Measurements from ENCODE around the gene HSPB9. TPM values are rescaled to one million over a fixed set of nuclear protein-coding genes. Genes with fewer than 3 reads are reported as not detected.

The HSPB9 gene
- total RNA-seq = not detected

DNA sequence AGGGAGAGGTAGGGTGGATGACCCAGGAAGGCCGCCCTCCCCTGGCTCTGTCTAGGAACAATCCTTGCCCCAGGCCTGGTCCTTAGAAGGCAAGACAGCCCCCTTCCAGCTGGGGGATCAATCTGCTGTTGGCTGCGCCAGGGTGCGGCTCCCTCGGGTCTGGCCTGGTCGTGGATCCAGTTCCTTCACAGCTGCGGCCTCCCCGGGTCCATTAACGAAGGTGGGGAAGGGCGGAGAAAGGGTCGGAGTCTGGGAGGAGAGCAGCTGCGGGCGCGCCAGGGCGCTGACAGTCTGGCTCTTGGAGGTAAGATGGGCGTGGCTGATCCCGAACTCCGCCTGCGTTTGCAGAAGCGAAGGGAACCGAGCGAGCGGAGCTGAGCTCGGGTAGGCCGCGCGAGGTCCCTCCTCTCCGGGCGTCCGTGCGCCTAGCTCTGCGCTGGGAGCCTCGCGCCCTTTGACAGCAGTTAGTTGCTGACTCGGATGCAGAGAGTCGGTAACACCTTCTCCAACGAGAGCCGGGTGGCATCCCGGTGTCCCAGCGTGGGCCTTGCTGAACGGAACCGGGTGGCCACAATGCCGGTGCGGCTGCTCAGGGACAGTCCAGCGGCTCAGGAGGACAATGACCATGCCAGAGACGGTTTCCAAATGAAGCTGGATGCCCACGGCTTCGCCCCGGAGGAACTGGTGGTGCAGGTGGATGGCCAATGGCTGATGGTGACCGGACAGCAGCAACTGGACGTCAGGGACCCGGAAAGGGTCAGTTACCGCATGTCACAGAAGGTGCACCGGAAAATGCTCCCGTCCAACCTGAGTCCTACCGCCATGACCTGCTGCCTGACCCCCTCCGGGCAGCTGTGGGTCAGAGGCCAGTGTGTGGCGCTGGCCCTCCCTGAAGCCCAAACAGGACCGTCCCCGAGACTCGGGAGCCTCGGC lies at the start of gene HSPB9:
Gene HSPB9, plus strand, starts transcription at position 434 of the 933 bp plus-strand sequence. Its CDS starts 47 bp downstream, at position 481.
- DNase-seq (ENCODE audit: low spot score in 2 of 2) = no peak
- H3K4me3 ChIP-seq = no peak within 1 kb of the TSS
- H3K27me3 ChIP-seq = no peaks in the 10 kb centered on the region
- no peaks in the 10 kb centered on the region for H3K9me3 ChIP-seq
- TF ChIP-seq CTCF (IDR thresholded peaks at IDR 0.05) = no peak
- intact Hi-C loops (cut with DNase I) = loop anchor here (5.0 kb wide), 1 partner anchor 35 kb away; no protein-coding TSS in a partner anchor
- no peak within 1 kb of the TSS for H3K27ac ChIP-seq
- H3K36me3 ChIP-seq = peaks cover 24 to 34% of the 10 kb centered on the region in 2 donors
- peaks cover 0 to 16% of the 10 kb centered on the region in 2 donors for H3K4me1 ChIP-seq

- DNase-seq (ENCODE audit: low spot score in 2 of 2) = no peak
- Histone ChIP-seq H3K27ac (no peak overlapping the region), H3K4me1 (peaks cover 0 to 3% of the 10 kb centered on the region in 2 donors), H3K36me3 (no peaks in the 10 kb centered on the region), H3K4me3 (no peak overlapping the region), H3K9me3 (no peaks in the 10 kb centered on the region), H3K27me3 (no peaks in the 10 kb centered on the region)
- no peak for TF ChIP-seq CTCF (IDR thresholded peaks at IDR 0.05)
- intact Hi-C loops (cut with DNase I) = no loop called here
Measured at GRCh38 chr17:42075789-42076188, 46.8 kb upstream of the HSPB9 start.

GRCh38 chr17:42076797-42077559 lies 45.6 kb upstream of the HSPB9 start:
- no peak overlapping the region for H3K4me3 ChIP-seq
- H3K27ac ChIP-seq = no peak overlapping the region
- no peaks in the 10 kb centered on the region for H3K36me3 ChIP-seq
- intact Hi-C loops (cut with DNase I) = no loop called here
- H3K9me3 ChIP-seq = no peaks in the 10 kb centered on the region
- H3K27me3 ChIP-seq = no peaks in the 10 kb centered on the region
- H3K4me1 ChIP-seq = peaks cover 0 to 3% of the 10 kb centered on the region in 2 donors
- TF ChIP-seq CTCF (IDR thresholded peaks at IDR 0.05) = no peak
- no peak for DNase-seq (ENCODE audit: low spot score in 2 of 2)

DNA sequence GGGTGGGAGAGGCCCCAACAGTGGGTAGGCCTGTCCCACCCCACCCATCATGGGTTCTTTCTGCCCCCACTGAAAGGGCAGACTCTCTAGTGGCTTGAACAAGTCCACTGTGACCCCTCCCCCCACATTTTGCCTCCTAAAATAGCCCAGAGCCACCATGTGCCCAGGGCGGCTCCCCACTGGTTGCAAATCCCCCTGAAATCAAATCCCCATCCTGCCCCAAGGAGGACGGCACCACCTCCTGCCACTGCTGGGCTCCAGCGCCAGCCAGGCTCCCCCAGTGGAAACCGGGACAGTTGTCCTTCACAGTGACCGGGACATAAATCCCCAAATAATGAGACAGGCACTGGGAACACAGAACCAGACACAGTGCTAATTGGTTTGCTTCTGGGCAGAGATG lies 44.8 kb upstream of the HSPB9 start:
- Histone ChIP-seq H3K27ac (no peak overlapping the region), H3K4me3 (no peak overlapping the region), H3K27me3 (no peaks in the 10 kb centered on the region), H3K9me3 (no peaks in the 10 kb centered on the region), H3K36me3 (no peaks in the 10 kb centered on the region), H3K4me1 (no peaks in the 10 kb centered on the region)
- TF ChIP-seq CTCF (IDR thresholded peaks at IDR 0.05) = no peak
- intact Hi-C loops (cut with DNase I) = no loop called here
- no peak for DNase-seq (ENCODE audit: low spot score in 2 of 2)

DNA sequence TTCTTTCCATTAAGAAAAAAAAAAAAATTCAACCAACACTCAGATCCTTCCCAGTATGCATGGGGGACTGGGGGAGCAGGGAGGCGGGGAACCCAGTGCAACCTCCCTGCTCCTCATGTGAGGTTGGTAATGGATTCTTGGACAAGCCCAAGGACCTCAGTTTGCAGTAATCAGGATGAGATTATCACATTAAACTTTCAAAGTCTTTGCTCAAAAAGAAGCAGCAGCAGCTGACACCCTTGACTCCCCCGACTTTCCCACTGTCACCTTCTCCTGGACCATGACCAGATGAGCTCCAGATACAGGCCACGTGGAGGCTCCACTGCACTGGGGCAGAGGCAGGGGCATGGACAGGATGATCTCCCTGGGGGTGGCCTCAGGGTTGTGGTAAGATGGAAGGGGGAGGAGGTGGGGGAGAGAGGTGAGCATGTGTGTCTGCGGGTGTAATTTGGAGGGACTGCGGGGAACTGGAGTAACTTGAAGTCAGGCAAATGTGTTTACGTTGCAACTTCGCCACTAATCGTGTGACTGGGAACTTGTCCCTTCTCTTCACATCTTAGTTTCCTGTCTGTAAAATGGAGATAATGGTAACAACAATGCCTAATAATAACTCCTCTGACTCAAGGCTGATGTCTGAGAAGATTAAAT lies 44.1 kb upstream of the HSPB9 start:
- Histone ChIP-seq H3K9me3 (no peaks in the 10 kb centered on the region), H3K4me1 (no peaks in the 10 kb centered on the region), H3K36me3 (no peaks in the 10 kb centered on the region), H3K27me3 (no peaks in the 10 kb centered on the region), H3K4me3 (no peak overlapping the region), H3K27ac (no peak overlapping the region)
- DNase-seq (ENCODE audit: low spot score in 2 of 2) = no peak
- intact Hi-C loops (cut with DNase I) = no loop called here
- TF ChIP-seq CTCF (IDR thresholded peaks at IDR 0.05) = no peak

All from ascending aorta (tissue), 2 donors.